ENCODE data around the gene EPM2A.
"Not testable (repeated sequence)": the region's sequence is repeated elsewhere in the genome, so short reads cannot be mapped to it uniquely, and the experiment has no call there.

Gene EPM2A

DNA sequence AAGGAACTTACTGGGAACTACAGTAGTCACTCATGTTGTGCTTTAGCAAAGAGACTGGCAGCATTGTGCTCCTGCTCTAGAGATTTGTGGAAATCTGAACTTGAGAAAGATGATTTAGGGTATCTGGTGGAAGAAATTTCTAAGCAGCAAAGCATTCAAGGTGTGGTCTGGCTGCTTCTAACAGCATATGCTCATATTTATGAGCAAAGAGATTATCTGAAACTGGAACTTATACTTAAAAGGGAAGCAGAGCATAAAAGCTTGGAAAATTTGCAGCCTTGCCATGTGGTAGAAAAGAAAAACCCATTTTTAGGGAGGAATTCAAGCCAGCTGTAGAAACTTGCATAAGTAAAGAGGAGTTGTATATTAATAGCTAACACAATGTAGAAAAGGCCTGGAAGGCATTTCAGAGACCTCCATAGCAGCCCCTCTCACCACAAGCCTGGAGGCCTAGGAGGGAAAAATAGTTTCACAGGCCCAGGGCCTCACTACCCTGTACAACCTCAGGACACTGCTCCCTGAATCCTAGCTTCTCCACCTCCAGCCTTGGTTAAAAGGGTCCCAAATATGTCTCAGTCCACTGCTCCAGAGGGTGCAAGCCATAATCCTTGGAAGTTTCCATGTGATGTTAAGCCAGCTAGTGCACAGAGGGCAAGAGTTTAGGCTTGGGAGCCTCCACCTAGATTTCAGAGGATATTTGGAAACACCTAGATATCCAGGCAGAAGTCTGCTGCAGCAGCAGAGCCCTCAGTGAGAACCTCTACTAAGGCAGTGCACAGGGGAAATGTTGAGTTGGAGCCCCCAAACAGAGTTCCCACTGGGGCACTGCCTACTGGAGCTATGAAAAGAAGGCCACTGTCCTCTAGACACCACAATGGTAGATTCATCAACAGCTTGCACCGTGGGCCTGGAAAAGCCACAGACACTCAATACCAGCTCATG lies 6.6 kb downstream of the EPM2A start:
- no peak for DNase-seq

- DNase-seq = no peak
Observed at GRCh38 chr6:145727817-145728388, 7.4 kb downstream of the EPM2A start.

- DNase-seq = no peak
Observed at GRCh38 chr6:145725570-145725969, 9.8 kb downstream of the EPM2A start.

DNA sequence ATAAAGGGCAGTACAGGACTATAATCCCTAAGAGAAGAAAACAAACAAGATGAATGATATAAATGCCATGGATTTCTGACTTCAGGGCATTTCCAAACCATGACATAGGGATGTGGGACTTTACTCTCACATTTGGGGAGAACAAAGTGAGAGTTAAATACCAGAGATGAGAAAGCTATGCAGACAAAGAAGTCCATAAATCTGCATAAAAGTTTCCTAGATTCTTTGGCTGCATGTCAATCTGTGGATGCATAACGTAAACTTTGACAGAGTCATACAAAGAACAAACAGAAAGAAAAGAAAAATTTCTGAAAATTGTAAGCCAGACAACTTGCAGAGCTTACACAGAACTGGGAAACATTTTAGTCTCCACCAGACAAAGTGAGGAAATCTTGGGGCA lies 11.7 kb downstream of the EPM2A start:
- no peak for DNase-seq

DNA sequence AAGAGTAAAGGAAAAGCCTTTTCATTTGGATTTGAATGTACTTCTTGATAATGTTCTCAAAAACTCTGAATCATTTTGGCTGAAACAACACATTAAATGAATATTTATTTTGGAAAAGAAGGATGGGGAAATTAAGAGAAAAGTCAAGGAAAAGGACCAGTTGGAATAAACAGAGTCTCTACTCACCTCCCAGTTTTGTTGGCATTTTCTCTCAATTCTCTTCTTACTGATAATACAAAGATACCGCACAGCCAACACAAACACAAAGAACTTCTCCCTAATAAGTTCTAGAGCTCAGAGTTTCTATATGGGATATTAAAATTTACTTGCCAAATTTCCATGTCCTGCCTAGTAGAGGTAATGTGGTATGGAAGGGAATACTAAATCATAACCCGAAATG lies 13.1 kb downstream of the EPM2A start:
- no peak for DNase-seq

GRCh38 chr6:145721144-145721543 lies 14.2 kb downstream of the EPM2A start:
- DNase-seq = no peak

GRCh38 chr6:145715426-145715825 lies 19.9 kb downstream of the EPM2A start:
- no peak for DNase-seq

GRCh38 chr6:145714731-145715130 lies 20.6 kb downstream of the EPM2A start:
- no peak for DNase-seq

GRCh38 chr6:145713773-145714172 lies 21.5 kb downstream of the EPM2A start:
- DNase-seq = no peak

GRCh38 chr6:145711372-145711771 lies 23.9 kb downstream of the EPM2A start:
- DNase-seq = no peak

DNA sequence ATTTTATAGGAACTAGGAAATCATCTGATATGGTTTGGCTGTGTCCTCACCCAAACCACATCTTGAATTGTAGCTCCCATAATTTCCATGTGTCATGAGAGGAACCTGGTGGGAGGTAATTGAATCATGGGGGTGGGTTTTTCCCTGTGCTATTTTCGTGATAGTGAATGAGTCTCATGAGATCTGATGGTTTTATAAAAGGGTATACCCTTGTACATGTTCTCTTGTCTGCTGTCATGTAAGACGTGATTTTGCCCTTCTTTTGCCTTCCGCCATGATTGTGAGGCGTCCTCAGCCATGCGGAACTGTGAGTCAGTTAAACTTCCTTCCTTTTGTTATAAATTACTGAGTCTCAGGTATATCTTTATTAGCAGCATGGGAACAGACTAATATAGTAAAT lies 27.9 kb downstream of the EPM2A start:
- no peak for DNase-seq

DNA sequence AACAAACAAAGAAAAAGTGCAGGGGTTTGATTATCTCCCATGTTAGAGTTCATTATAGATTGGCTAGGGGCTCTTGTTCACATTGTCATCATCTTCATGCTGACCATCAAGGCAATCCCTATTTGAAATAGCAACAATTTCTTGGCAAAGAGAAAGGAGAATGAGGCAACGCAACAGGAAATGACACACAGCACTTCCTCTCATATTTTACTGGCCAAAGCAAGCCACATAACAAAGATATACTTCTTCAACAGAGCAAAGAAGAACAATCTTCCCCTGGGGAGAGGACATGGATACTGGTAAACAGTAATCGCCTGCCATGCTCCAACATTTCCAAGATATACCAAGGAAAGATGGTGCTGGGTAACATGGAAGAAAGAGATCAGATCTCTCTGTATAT lies 29.8 kb downstream of the EPM2A start:
- DNase-seq = no peak

DNA sequence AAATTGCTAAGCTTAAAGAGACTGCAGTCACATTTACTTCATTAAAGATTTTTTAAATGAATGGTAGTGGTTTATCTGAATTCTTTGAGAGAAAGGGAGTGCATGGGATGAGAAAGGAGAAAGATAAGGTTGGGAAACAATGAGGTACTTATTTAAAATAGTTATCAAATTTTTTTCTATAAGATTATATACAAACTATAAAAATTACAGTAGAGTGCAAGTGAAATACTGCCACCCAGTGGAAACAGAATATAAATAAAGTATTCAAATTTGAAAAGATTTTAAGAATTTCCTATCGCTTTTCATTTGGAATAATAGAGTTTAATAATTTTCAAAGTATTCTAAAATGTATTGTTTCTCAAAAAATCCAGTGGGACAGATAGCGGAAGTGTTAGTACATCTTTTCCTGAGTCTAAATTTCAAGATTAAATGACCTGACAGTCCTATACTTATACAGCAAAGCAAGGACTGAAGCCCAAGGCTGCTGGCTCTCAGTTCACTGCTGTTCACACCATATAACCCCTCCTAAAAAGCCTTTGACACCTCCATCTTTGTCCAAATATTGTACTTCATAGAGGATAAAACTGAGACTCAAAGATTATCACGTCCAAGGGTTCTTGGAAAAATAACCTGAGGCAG lies 31.1 kb downstream of the EPM2A start:
- DNase-seq = no peak

DNA sequence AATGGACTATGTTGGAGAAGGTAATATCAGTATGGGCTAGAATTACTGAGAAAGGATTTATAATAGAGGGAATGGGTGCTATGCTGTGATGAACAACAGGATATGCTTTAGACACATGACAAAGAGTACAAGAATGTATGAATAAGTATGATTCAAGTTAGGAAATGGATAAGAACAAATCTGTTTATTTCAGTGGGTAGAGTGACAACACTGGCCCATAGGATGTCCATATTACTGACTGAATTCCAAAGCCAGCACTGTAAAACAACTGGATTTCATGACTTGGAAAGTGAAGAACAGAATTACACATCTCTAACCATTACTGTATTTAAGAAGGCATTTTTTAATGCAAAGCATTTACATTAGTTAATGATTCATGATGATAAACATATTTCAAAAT lies 35.9 kb downstream of the EPM2A start:
- DNase-seq = no peak

- not testable (repeated sequence) for DNase-seq
Observed at GRCh38 chr6:145697401-145697800, 37.9 kb downstream of the EPM2A start.

DNA sequence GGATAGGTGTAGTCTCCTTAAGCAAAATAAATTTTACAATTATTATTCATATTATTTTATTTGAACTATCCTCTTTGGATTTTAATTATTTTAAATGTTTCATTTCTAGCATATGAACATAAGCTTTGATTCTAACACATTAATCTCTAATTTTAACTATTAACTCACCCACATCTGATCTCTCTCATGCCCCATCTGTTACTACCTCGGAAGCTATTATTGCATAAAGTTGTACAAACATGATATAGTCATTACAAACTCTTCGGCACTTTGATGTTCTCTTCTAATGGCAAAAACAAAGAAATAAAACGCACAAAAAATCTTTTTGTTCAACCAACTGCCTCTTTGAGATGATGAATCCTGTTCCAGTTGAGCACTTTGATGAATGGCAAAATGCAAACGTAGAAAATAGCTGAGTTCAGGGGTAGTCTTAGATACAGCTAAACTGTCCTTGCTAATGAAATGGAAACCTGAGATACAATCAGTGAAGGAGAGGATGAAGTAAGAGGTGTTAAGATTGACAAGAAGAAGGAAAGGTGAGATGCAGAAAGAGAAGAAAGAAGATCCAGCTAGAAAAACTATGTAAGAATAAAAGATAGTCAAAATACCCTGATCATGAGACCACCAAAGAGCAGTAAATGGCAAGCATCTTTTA lies 41.1 kb downstream of the EPM2A start:
- no peak for DNase-seq

DNA sequence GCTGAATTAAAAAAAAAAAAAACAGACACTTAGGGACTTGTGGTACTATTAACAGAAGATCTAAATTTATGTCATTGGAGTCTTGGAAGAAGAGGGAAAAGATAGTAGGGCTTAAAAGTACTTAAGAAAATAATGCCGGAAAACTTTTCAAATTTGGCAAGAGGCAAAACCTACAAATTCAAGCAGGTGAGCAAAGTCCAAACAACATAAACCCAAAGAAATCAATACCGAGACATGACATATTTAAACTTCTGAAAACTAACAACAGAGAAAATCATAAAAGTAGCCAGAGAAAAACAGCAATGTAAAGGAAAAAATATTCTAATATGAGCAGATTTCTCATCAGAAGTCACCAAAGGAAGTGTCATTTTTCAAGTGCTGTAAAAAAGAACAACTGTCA lies 44.4 kb downstream of the EPM2A start:
- DNase-seq = no peak

- DNase-seq = no peak
Observed at GRCh38 chr6:145689529-145689928, 45.8 kb downstream of the EPM2A start.

GRCh38 chr6:145688493-145688905 lies 46.8 kb downstream of the EPM2A start:
- DNase-seq = no peak

- DNase-seq = no peak
Observed at GRCh38 chr6:145685932-145686331, 49.4 kb downstream of the EPM2A start.

DNA sequence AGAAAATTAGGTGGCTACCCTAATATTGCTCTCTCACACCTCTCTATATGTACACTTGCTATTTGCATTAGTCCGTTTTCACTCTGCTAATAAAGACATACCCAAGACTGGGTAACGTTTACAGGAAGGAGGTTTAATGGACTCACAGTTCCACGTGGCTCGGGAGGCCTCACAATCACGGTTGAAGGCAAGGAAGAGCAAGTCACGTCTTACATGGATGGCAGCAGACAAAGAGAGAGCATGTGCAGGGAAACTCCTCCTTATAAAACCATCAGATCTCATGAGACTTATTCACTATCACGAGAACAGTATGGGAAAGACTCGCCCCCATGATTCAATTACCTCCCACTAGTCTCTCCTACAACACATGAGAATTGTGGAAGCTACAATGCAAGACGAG lies 53.4 kb downstream of the EPM2A start:
- DNase-seq = no peak

DNA sequence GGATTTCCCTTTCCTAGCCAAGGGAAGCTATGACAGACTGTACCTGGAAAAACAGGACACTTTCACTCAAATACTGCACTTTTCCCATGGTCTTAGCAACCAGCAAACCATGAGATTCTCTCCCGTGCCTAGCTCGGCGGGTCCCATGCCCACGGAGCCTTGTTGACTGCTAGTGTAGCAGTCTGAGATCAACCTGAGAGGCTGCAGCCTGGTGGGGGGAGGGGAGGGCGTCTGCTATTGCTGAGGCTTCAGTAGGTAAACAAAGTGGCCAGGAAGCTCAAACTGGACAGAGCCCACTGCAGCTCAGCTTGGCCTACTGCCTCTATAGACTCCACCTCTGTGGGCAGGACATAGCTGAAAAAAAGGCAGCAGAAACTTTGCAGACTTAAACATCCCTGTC lies 61.8 kb downstream of the EPM2A start:
- no peak for DNase-seq

GRCh38 chr6:145670311-145670710 lies 65.0 kb downstream of the EPM2A start:
- DNase-seq = no peak

DNA sequence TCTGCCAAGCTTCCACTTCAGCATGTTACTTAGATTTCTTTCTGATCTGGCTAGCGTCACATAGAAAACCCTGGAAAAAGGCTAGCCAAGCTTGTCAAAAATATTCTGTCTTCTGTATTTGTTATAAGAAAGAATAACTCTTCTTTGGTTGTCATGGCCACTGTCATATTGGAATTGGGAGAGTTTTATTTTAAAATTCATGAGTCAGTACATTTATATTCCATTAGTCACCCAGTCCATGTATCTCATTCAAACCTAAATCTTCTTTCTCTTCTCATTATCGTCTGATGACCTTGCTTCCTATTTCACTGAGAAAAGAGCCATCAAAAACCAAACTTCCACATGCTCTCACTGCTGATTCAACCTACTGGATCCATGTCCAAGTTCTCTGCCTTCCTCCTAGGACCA lies 65.7 kb downstream of the EPM2A start:
- DNase-seq = no peak

Data from NCI-H2029 treated with DMSO at 0.1 percent for 48 hours (cell line).